IPS-NIHi7 (cell line): ENCODE results near the gene PSMD8.
"Not testable (repeated sequence)": the region's sequence is repeated elsewhere in the genome, so short reads cannot be mapped to it uniquely, and the experiment has no call there.

Experiments used
- DNase-seq: peaks from one replicate; pipeline ENCODE4 v3.0.0; 2012; ENCODE audit warnings: mixed read lengths; ENCODE audit errors: extremely low spot score

Gene PSMD8

DNA sequence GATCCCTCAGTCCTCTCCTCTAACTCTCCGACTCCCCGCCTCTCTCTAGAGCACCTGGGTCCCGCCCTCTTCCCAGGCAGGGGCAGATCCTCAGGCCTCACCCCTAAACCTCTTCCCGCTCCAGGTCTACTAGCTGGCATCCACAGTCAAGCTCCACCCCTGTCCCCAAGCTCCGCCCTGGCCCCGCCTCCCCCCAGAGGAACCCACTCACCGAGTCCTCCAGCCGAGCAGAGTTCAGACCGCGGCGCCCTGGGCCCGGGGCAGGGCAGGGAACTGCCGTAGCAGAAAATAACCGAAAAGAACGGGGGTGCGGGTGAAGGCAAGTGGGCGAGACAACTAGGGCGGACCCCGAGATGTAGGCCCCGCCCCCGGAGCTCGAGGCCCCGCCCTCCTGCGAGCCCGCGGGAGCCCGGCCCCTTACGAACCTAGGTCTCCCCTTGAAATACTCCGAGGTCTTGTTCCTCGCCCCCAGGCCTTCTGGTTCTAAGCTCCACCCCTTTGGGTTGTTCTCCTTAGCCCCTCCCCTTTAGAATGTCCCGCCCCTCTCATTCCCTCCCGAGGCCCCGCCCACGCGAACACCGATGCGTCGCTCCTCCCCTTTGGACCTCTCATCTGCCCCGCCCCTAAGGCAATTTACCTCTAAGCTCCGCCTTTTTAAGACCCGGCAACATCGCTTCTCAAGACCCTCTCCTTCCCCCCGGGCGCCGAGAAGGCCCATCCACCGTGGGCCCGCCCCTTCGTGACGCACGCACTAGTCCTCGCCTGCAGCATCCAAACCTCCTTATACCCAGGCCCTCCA, 13.4 kb downstream of the PSMD8 start, which contains the start of gene GGN:
TSS of gene GGN (minus strand) at position 485 of the 799 bp plus-strand sequence. CDS start 773 bp downstream, outside the sequence.
- peak; percentile 94 for DNase-seq

DNA sequence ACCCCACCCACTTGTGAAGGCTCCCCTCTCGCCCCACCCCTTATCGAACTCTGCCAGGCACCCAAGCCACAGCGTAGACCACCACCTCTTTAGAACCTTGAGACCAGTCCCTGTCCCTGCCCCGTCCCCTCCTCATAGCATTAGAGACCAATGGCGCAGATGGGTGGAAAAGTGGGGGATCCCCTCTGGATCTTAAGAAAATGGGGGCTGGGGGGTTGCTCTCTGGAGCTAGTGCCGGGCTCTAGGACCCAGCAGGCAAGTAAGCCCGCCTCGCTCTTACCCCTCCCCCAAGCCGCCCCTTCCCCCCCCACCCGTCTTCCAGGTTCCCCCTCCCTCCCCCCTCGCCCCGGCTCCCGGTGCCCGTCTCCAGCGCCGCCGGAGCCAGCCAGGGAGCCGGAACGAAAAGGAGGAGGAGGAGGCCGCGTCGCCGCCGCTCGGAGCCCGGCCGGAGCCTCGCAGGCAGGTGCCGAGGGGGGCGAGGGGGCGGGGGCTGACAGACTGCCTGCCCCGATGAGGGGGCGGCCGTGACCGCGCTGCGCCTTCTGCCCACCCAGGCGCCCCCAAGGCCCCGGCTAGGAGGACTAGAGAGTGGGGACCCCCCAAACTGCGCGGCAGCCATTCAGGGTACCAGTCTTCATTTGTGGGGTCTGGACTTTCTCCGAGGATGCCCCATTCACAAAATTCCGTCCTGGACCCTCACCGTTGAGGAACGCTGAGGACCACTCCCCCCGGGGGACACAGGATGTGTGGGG, 14.2 kb downstream of the PSMD8 start, which contains the start of gene SPRED3:
TSS of gene SPRED3 (plus strand) at position 349 of the 752 bp plus-strand sequence. CDS start 1,606 bp downstream, outside the sequence.
- peak; percentile 68 for DNase-seq

DNA sequence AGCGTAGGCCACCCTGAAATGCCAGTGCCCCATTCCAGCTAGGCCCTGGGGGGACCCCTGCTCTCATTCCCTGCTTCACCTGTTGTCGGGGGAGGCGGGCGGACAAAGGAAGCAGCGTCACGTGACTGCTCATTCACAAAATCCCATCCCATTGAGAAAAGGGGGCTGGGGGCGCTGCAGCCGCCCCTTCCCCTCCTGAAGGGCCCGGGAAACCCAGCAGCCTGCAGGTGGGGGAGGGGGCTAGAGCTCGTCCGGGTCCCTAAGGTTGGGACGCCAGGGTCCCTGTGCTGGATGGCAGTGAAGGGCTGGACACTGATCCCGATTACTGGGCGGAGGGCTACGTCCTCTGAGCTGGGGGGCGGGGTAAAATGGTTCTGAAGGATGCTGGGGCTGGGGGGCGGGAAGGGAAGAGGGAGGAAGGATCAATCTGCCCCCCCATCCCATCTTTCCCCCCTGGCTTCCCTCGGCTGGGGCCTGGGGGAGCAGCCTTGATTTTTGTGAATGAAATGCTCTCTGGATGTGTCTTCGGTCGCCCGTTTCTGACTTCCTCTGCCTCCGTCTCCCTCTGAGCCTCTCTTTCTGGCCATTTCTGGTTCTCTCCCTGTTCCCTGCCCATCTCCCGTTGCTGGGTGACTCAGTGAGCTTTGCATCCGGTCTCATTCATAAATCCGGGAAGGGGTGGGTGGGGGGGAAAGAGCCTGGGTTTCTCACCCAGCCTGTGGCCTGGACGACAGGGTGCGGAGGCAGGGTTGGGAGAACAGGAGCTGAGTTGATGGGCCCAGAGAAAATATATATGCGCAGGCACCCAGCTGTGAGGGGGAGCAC, 14.9 kb downstream of the PSMD8 start:
- DNase-seq, result no peak

DNA sequence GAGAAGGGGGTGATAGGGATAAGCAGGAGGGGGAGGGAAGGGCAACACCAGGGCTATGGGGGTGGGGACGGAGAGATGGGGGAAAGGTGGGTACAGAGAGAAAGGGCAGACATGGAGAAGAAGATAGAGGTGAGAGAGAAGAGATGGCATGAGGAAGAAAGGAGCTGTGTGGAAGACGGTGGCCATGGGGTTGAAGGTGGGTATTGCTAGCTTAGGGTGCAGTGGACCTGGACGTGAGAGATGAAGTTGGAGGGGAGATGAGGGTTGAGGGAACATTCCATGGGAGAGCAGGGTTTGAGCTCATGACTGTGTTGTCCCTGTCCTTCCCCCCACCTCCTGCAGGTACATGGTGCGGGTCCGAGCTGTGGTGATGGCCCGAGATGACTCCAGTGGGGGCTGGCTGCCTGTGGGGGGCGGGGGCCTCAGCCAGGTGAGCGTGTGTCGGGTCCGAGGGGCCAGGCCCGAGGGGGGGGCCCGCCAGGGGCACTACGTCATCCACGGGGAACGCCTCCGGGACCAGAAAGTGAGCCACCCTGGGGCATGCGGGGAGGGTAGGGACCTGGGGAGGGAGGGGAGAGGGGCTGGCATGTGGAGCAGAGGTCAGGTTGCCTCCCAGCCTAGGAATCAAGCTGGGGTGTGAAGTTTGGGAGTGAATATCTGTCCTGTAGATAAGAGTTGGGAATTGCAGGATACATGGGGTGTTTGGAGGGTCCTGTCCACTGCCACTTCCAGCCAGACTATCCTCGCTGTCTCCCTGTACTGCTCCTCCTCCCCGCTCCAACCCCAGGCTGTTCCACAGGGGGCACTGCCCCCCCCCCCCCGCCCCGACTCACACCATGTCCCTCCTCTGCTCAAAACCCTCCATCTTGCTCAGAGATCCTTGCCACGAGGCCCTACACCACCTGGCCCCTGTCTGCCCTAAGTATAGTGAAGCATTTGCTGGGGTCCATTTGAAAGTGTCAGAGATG, 15.9 kb downstream of the PSMD8 start:
- no peak for DNase-seq

DNA sequence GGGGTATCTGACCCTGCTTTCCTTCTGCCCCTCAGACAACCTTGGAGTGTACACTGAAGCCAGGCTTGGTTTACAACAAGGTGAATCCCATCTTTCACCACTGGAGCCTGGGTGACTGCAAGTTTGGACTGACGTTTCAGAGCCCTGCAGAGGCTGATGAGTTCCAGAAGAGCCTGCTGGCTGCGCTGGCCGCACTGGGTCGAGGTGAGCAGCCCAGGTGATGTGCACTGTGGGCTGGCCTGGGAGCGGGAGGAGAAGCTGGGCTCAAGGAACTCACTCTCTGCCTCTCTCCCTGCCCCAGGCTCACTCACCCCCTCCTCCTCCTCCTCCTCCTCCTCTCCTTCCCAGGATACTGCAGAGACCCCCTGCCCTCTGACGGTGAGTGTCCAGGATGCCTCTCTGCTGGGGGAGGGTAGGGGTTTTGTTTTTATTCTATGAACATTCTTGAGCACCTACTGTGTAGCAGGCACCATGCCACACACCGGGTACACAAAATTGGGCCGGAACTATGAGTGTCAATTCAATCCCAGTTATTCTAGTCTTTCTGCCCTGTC, 17.6 kb downstream of the PSMD8 start:
- DNase-seq, result no peak

DNA sequence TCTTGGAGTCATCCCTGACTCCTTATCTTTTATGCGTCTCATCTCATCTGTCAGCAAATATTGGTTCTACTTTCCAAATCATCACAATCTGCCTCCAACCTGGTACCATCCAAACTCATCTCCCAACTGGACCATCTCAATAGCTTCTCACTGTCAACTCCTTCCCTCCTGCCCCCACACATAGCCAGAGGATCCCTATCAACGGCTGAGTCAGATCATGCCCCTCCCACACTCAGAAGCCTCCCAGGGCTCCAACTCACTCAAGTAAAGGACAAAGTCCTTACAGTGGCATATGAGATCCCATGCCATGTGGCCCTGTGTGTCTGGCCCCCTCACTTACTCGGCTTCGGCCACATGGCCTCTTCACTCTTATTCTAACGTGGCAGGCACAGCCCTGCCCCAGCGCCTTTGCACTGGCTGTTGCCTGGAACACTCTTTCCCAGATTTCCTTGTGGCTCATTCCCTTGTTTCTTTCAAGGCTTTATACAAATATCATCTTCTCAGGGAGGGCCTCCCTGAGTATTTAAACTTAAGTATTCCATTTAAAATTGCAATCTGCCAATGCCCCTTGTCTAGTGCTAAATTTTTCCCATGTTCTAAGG, 18.4 kb downstream of the PSMD8 start:
- DNase-seq, result no peak

DNA sequence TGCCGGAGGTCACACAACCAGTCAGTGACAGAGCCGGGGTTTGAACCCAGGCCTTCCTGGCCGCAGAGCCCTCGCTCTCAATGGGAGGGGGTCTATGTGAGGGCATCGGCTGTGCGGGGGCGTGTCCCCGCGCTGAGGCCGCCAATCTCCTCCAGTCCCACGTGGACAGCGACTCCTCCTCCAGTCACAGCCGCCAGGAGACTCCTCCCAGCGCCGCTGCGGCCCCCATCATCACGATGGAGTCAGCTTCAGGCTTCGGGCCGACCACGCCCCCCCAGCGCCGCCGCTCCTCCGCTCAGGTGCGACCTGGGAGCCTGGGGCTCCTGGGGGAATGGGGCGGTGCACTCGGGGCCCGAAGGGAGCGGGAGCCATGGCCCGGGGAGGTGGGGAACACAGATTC, 20.1 kb downstream of the PSMD8 start:
- DNase-seq, result peak; percentile 93

DNA sequence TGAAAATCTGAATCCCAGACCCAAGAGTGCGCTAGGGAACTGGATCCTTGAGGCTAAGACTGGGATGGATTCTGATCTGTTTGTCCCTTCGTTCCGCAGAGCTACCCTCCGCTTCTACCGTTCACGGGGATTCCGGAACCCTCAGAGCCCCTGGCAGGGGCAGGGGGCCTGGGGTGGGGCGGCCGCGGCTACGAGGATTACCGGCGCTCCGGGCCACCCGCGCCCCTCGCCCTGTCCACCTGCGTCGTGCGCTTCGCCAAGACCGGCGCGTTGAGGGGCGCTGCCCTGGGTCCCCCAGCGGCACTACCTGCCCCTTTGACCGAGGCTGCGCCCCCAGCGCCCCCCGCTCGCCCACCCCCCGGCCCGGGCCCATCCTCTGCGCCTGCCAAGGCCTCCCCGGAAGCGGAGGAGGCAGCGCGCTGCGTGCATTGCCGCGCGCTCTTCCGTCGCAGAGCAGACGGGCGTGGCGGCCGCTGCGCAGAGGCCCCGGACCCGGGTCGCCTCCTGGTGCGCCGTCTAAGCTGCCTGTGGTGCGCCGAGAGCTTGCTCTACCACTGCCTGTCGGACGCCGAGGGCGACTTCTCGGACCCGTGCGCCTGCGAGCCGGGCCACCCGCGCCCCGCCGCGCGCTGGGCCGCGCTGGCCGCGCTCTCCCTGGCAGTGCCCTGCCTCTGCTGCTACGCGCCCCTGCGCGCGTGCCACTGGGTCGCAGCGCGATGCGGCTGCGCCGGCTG, 21.2 kb downstream of the PSMD8 start:
- no peak for DNase-seq

DNA sequence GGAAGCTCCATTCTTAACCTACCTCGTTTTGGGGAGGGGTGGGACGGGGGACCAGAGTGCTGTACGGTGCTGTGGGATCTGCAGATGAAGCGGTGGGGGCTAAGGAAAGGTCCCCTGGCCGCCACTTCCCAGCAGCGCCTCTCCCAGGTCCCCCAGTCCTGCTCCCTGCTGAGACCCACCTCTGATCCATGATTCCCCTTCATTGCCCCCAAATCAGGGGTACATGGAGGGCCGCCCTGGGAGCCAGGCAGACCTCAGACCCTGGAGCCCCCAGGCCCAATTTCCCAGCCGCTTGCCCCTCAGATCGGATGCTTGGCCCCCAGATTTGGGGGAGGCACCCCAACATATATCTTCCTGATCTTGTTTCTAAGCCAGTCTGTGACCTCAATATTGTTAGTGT, 24.7 kb downstream of the PSMD8 start:
- DNase-seq, result no peak

DNA sequence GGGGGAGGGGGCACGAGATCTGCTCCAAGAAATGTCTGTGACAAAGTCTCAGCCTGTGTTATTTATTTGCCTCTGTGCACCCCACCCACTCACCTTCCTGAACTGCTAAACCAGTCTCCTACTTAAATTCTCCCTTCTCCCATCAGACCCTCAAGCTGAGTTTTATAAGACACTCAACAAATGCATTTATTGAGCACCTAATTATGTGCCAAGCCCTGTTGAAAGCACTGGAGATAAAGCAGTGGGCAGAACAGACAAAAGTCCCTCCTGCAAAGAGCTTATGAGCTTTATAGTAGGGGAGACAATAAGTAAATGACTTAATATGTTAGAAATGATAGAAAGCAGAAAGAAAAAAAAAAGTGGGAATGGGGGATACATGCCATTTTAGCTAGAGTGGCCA, 25.2 kb downstream of the PSMD8 start:
- DNase-seq, result no peak

DNA sequence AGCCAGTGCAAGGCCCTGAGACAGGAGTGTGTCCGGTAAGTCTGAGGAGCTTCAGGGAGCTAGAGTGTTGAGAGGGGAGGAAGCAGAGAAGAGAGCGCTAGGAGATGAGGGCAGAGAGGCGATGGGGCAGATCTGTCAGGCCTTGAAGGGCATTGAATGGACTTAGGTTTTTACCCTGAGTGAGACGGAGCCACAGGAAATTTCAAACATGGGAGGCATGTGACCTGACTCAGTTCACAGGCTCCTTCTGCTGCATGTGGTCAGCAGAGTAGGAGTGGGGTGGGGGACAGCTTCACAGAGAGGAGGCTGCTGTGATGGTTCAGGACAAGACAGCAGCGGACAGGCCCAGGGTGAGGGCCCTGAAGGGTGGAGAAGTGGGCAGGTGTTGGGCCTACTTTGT, 26.0 kb downstream of the PSMD8 start:
- no peak for DNase-seq

DNA sequence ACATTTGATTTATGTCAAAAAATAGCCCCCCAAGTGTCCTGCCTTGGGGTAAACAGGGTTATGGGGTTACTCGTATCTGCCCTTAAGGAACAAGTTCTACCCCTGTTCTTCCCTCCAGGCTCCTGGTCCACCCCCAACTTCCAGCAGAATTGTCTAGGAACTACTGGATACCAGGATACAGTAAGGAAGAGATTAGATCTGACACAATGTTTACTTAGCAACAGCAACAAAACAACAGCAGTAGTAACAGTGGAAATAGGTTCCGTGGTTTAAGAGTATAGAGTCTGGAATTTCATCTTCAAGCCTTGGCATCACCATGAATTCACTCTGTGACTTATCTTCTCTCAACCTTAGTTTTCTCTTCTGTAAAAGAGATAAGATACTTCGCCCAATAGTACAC, 26.8 kb downstream of the PSMD8 start:
- DNase-seq, result no peak

DNA sequence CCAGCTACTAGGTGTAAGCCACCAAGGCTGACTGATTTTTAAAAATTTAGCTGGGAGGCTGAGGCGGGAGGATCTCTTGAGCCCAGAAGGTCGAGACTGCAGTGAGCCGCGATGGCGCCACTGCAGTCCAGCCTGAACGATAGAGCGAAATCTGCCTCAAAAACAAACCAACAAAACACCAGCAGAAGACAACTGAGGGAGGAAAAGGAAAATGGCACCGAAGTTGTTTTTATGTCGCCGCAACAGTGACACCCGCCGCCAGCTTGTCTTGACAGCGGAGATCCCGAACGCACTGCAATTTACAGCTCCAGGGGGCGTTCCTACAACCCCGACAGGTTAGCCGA, 28.2 kb downstream of the PSMD8 start:
- DNase-seq, result no peak

DNA sequence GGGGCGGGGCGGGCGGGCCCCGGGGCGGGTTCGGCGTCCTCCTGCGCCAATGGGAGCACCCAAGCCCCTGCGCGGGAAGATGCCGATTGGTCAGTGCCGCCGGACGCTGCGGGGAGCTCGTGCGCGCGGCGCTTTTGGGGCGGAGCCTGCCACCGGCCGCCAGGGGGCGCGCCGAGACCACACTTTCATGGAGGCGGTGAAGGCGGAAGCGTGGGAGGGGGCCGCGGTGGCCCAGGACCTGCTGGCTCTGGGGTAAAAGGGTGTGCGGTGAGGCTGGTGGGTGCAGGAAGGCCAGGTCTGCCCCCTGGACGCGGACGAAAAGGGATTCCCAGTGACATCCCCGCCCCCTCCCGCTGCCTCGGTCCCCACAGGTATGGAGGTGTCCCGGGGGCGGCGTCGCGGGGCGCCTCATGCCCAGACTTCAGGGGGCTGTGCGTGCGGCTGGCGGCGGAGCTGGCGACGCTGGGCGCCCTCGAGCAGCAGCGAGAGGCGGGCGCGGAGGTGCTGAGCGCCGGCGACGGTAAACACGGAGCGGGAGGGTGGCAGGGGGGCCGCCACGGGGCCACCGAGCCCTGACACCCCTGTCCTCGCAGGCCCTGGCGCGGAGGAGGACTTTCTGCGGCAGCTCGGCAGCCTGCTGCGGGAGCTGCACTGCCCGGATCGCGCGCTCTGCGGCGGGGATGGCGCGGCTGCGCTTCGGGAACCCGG, 28.8 kb downstream of the PSMD8 start, which contains the start of gene FAM98C:
TSS of gene FAM98C (plus strand) at position 127 of the 708 bp plus-strand sequence. CDS start at position 188, 61 bp downstream.
- peak; percentile 100 for DNase-seq

DNA sequence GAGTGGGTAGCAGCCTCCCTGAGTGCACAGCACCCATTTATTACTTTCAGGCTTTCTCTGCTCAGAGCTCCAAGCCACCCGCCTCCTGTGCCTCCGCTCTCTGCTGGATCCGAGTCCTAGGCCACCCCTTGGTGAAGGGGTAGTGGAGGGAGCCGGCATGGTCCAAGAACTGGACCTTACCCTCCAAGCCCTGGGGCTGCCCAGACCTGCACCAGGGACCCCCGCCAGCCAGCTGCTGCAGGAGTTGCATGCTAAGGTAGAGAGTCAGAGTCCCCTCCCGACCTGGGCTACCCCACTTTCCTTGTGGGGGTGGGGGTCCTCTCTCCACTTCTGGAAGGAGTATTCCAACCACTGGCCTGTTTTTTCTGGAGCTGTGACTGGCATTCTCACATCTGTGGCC, 30.5 kb downstream of the PSMD8 start:
- DNase-seq, result no peak

DNA sequence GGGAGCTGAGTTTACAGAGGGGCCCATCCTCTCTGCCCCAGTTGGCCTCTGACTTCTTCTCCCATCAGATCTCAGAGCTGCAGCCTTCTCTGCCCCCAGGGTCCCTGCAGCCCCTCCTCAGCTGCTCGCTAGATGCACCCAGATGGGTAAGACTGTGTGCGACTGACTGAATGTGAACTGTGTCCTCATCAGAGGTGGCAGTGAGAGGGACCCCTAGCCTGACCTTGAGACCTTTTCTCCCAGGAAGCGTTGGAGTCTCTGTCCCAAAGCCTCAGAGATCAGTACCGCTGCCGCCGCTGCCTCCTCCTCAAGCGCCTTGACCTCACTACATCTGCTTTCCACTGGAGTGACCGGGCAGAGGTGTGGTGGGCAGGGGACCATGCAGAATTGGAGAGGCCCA, 30.9 kb downstream of the PSMD8 start:
- no peak for DNase-seq

DNA sequence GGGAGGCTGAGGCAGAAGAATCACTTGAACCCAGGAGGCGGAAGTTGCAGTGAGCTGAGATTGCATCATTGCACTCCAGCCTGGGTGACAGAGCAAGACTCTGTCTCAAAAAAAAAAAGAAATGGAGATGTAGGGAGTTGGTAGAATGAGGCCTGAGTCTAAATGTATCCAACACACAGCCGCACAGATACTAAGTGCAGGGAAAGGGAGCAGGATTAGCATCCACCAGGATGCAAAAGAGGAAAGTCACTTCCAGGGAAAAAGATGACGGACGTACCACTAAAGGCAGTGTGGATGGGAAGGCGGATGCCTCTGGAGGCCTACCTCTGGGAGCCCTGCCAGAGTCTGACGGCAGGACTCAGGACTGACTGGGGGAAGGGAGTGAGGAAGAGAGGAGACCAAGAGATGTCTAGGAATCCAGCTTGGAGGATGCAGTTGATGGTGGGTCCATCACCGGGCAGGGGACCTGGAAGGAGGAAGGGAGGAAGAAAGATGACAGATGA, 35.3 kb downstream of the PSMD8 start:
- no peak for DNase-seq

DNA sequence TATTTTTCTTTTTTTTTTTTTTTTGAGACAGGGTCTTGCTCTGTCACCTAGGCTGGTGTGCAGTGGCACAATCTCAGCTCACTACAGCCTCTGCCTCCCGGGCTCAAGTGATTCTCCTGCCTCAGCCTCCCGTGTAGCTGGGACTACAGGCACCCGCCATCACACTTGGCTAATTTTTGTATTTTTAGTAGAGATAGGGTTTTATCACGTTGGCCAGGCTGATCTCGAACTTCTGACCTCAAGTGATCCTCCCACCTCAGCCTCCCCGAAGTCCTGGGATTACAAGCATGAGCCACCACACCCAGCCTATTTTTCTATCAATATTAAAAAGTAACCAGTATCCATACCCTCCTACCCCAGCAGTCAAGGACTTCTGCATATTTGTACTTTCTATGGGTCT, 36.0 kb downstream of the PSMD8 start:
- DNase-seq, result not testable (repeated sequence)
